GM21526 (cell line): Measurements from ENCODE around the gene PKNOX2.

Source experiments
- ATAC-seq: cut with Tn5 transposase; IDR thresholded peaks from one replicate; pipeline ENCODE4 v1.9.1; 2021; ENCODE audit warnings: moderate library complexity; ENCODE audit not compliant: unreplicated experiment, low FRiP score

Gene PKNOX2

GRCh38 chr11:125348141-125348651, 183.6 kb downstream of the PKNOX2 start:
- ATAC-seq: no peak

- peak; percentile 52 for ATAC-seq
These were observed 184.2 kb downstream of the PKNOX2 start for GRCh38 chr11:125348674-125349309.

- no peak for ATAC-seq
These were observed 185.9 kb downstream of the PKNOX2 start for GRCh38 chr11:125350206-125351032.

GRCh38 chr11:125351033-125351867, 186.7 kb downstream of the PKNOX2 start:
- ATAC-seq: no peak

GRCh38 chr11:125351868-125352250, 187.3 kb downstream of the PKNOX2 start:
- no peak for ATAC-seq

- ATAC-seq: no peak
These were observed 192.2 kb downstream of the PKNOX2 start for GRCh38 chr11:125356797-125357196.

- no peak for ATAC-seq
These were observed 193.0 kb downstream of the PKNOX2 start for GRCh38 chr11:125357551-125357950.

- no peak for ATAC-seq
These were observed 193.8 kb downstream of the PKNOX2 start for GRCh38 chr11:125358254-125358840.

- no peak for ATAC-seq
These were observed 194.6 kb downstream of the PKNOX2 start for GRCh38 chr11:125359130-125359529.

GRCh38 chr11:125360066-125360465, 195.5 kb downstream of the PKNOX2 start:
- ATAC-seq: no peak

GRCh38 chr11:125364121-125364826, 199.7 kb downstream of the PKNOX2 start:
- ATAC-seq: no peak

- no peak for ATAC-seq
These were observed 200.8 kb downstream of the PKNOX2 start for GRCh38 chr11:125365196-125365931.

- ATAC-seq: no peak
These were observed 203.2 kb downstream of the PKNOX2 start for GRCh38 chr11:125367710-125368109.

GRCh38 chr11:125368757-125369156, 204.2 kb downstream of the PKNOX2 start:
- ATAC-seq: no peak

- no peak for ATAC-seq
These were observed 205.3 kb downstream of the PKNOX2 start for GRCh38 chr11:125369808-125370207.

- ATAC-seq: no peak
These were observed 206.2 kb downstream of the PKNOX2 start for GRCh38 chr11:125370561-125371389.

GRCh38 chr11:125371431-125371935, 206.9 kb downstream of the PKNOX2 start:
- no peak for ATAC-seq

GRCh38 chr11:125372088-125372487, 207.5 kb downstream of the PKNOX2 start:
- ATAC-seq: no peak
